Measurements from ENCODE around the gene CCNL2.

GRCh38 chr1:1406101-1406820, 7.1 kb upstream of the CCNL2 start:
- TF ChIP-seq, protein P1, sequence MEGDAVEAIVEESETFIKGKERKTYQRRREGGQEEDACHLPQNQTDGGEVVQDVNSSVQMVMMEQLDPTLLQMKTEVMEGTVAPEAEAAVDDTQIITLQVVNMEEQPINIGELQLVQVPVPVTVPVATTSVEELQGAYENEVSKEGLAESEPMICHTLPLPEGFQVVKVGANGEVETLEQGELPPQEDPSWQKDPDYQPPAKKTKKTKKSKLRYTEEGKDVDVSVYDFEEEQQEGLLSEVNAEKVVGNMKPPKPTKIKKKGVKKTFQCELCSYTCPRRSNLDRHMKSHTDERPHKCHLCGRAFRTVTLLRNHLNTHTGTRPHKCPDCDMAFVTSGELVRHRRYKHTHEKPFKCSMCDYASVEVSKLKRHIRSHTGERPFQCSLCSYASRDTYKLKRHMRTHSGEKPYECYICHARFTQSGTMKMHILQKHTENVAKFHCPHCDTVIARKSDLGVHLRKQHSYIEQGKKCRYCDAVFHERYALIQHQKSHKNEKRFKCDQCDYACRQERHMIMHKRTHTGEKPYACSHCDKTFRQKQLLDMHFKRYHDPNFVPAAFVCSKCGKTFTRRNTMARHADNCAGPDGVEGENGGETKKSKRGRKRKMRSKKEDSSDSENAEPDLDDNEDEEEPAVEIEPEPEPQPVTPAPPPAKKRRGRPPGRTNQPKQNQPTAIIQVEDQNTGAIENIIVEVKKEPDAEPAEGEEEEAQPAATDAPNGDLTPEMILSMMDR (IDR thresholded peaks at IDR 0.05), result no peak
- no peak for TF ChIP-seq POLR2A (IDR thresholded peaks at IDR 0.05)
